H1 (cell line): Measurements from ENCODE around the gene ZNF44. TPM values are rescaled to one million over a fixed set of nuclear protein-coding genes. Genes with fewer than 3 reads are reported as not detected.

Experiments
- CTCF ChIA-PET: fragments of 300-600 bp; sonication (Branson Sonifier 250); formaldehyde crosslinking; loops from one replicate; lab custom pipeline; 2021; ENCODE audit not compliant: partially characterized antibody; lab: Charles Lee
- POLR2A ChIA-PET: fragments of 300-600 bp; sonication (Branson Sonifier 250); formaldehyde crosslinking; loops from one replicate; lab custom pipeline; 2021; ENCODE audit warnings: inconsistent platforms; ENCODE audit not compliant: partially characterized antibody; lab: Charles Lee
- DNase-seq, 2 experiments: peaks; one replicate each; pipeline versions ENCODE4 v3.0.0 to v3.0.0-alpha.2; 2010 to 2022; ENCODE audit warnings: low spot score in 2 of 2, low read depth in 1 of 2, mixed read lengths in 1 of 2
- FAIRE-seq: peaks from 2 replicates; lab custom pipeline; 2011; peaks lifted over from hg19 to GRCh38; lab: Jason Lieb, UNC
- H2AFZ ChIP-seq: 2 replicates; pipeline ENCODE4 v1.8.1; 2012; ENCODE audit warnings: low read length, inconsistent platforms
- H2AK5ac ChIP-seq: 2 replicates; pipeline ENCODE4 v1.6.1; 2013; ENCODE audit warnings: low read depth, low read length
- H2BK120ac ChIP-seq: replicated peaks from 2 replicates; pipeline ENCODE3; 2013; ENCODE audit warnings: low read depth, low read length, inconsistent platforms
- H2BK12ac ChIP-seq: 2 replicates; pipeline ENCODE4 v1.6.1; 2013; ENCODE audit warnings: low read depth, low read length
- H2BK15ac ChIP-seq: 2 replicates; pipeline ENCODE4 v1.6.1; 2013; ENCODE audit warnings: low read length
- H2BK20ac ChIP-seq: 2 replicates; pipeline ENCODE4 v1.6.1; 2013; ENCODE audit warnings: low read length
- H2BK5ac ChIP-seq: 2 replicates; pipeline ENCODE4 v1.6.1; 2013; ENCODE audit warnings: low read depth, low read length
- H3K14ac ChIP-seq: 2 replicates; pipeline ENCODE4 v1.6.1; 2013; ENCODE audit warnings: inconsistent platforms; ENCODE audit not compliant: insufficient read length
- H3K18ac ChIP-seq: 2 replicates; pipeline ENCODE4 v1.6.1; 2013; ENCODE audit warnings: low read length; ENCODE audit errors: extremely low read depth
- H3K23ac ChIP-seq: 2 replicates; pipeline ENCODE4 v1.6.1; 2013; ENCODE audit warnings: inconsistent platforms; ENCODE audit not compliant: insufficient read length
- H3K23me2 ChIP-seq: 2 replicates; pipeline ENCODE4 v1.6.1; 2013; ENCODE audit warnings: low read depth, low read length
- H3K27ac ChIP-seq: 2 replicates; pipeline ENCODE4 v1.6.1; 2011; ENCODE audit warnings: low read depth, low read length, inconsistent platforms
- H3K27me3 ChIP-seq, 4 experiments: replicated peaks in 1 of 4; 1 replicate in 1 of 4; 2 replicates in 3 of 4; pipeline versions ENCODE4 v1.6.1 to v1.8.1; 2011 to 2013; ENCODE audit warnings: low read length in 3 of 4, mild to moderate bottlenecking in 3 of 4, inconsistent platforms in 2 of 4, mixed read lengths in 2 of 4, moderate library complexity in 1 of 4; ENCODE audit not compliant: control insufficient read depth in 3 of 4, insufficient read depth in 3 of 4; ENCODE audit errors: extremely low read depth in 1 of 4
- H3K36me3 ChIP-seq, 4 experiments: 2 replicates each; pipeline versions ENCODE4 v1.6.1 to v1.8.1; 2011 to 2013; ENCODE audit warnings: mild to moderate bottlenecking in 4 of 4, low read length in 3 of 4, moderate library complexity in 2 of 4, control low read depth in 1 of 4, inconsistent platforms in 1 of 4; ENCODE audit not compliant: insufficient read depth in 4 of 4, control insufficient read depth in 2 of 4
- H3K4ac ChIP-seq: replicated peaks from 2 replicates; pipeline ENCODE3; 2013; ENCODE audit warnings: low read length, low read depth, mixed read lengths, inconsistent platforms; ENCODE audit not compliant: insufficient read length
- H3K4me1 ChIP-seq, 4 experiments: replicated peaks in 1 of 4; 1 replicate in 1 of 4; 2 replicates in 3 of 4; pipeline versions ENCODE4 v1.6.1 to v1.8.1; 2011 to 2013; ENCODE audit warnings: low read length in 3 of 4, inconsistent platforms in 2 of 4, mixed read lengths in 1 of 4; ENCODE audit not compliant: insufficient read depth in 4 of 4, control insufficient read depth in 3 of 4
- H3K4me2 ChIP-seq, 2 experiments: 2 replicates each; pipeline versions ENCODE4 v1.6.1 to v1.8.1; 2011 to 2013; ENCODE audit warnings: low read depth in 2 of 2, low read length in 2 of 2, control low read depth in 1 of 2, inconsistent platforms in 1 of 2, mild to moderate bottlenecking in 1 of 2; ENCODE audit not compliant: insufficient read depth in 1 of 2
- H3K4me3 ChIP-seq, 4 experiments: fragments of 200-600, 300-600 bp in 1 of 4; sonication (generic), shearing (Covaris generic), sonication (Bioruptor Twin) in 1 of 4; 2 replicates each; pipeline versions ENCODE4 v1.5.1 to v1.8.1; 2011 to 2016; ENCODE audit warnings: low read length in 4 of 4, low read depth in 3 of 4, control low read depth in 2 of 4, inconsistent platforms in 2 of 4, mild to moderate bottlenecking in 2 of 4, mixed read lengths in 1 of 4, moderate library complexity in 1 of 4; ENCODE audit not compliant: insufficient read depth in 2 of 4; ENCODE audit errors: extremely low read depth in 1 of 4
- H3K56ac ChIP-seq: replicated peaks from 2 replicates; pipeline ENCODE3; 2013; ENCODE audit warnings: low read depth, mild to moderate bottlenecking, mixed read lengths, low read length, inconsistent platforms; ENCODE audit not compliant: insufficient read length
- H3K79me1 ChIP-seq: 2 replicates; pipeline ENCODE4 v1.6.1; 2013; ENCODE audit warnings: low read depth, low read length, control low read depth
- H3K79me2 ChIP-seq, 2 experiments: 2 replicates each; pipeline versions ENCODE4 v1.6.1 to v1.8.1; 2012 to 2013; ENCODE audit warnings: low read length in 2 of 2, mild to moderate bottlenecking in 2 of 2, inconsistent platforms in 1 of 2; ENCODE audit not compliant: insufficient read depth in 2 of 2, control insufficient read depth in 1 of 2
- H3K9ac ChIP-seq, 4 experiments: replicated peaks in 1 of 4; 1 replicate in 1 of 4; 2 replicates in 3 of 4; pipeline versions ENCODE4 v1.6.1 to v1.8.1; 2011 to 2013; ENCODE audit warnings: low read depth in 3 of 4, low read length in 3 of 4, control low read depth in 2 of 4, mild to moderate bottlenecking in 2 of 4, moderate library complexity in 2 of 4, inconsistent platforms in 1 of 4; ENCODE audit errors: extremely low read depth in 1 of 4
- H3K9me3 ChIP-seq, 2 experiments: 2 replicates each; pipeline versions ENCODE4 v1.6.1 to v1.8.1; 2012 to 2013; ENCODE audit warnings: mild to moderate bottlenecking in 2 of 2, moderate library complexity in 2 of 2, control low read depth in 1 of 2, inconsistent platforms in 1 of 2, low read depth in 1 of 2, low read length in 1 of 2, mixed read lengths in 1 of 2; ENCODE audit not compliant: insufficient read depth in 2 of 2
- H4K20me1 ChIP-seq, 2 experiments: replicated peaks in 1 of 2; 2 replicates each; pipeline versions ENCODE3 to v1.8.1; 2011 to 2013; ENCODE audit warnings: inconsistent platforms in 2 of 2, low read length in 2 of 2, mild to moderate bottlenecking in 1 of 2; ENCODE audit not compliant: insufficient read depth in 2 of 2, control insufficient read depth in 1 of 2
- H4K5ac ChIP-seq: 2 replicates; pipeline ENCODE4 v1.6.1; 2013; ENCODE audit warnings: low read length, low read depth, mixed read lengths, inconsistent platforms; ENCODE audit not compliant: insufficient read length
- H4K8ac ChIP-seq: 2 replicates; pipeline ENCODE4 v1.8.0; 2013; ENCODE audit warnings: mild to moderate bottlenecking, moderate library complexity, low read length, inconsistent platforms; ENCODE audit not compliant: insufficient read depth; ENCODE audit errors: extremely low read depth
- H4K91ac ChIP-seq: replicated peaks from 2 replicates; pipeline ENCODE3; 2013; ENCODE audit warnings: low read length, mixed read lengths, inconsistent platforms; ENCODE audit not compliant: insufficient read length
- CEBPB ChIP-seq: IDR thresholded peaks from 2 replicates; pipeline ENCODE4 v1.6.1; 2012; ENCODE audit warnings: low read depth, low read length
- CHD1 ChIP-seq: IDR thresholded peaks from 2 replicates; pipeline ENCODE4 v1.6.1; 2012; ENCODE audit warnings: low read depth, low read length, improper control_type of control experiment
- CTCF ChIP-seq, 3 experiments: IDR thresholded peaks; 1 replicate in 2 of 3; 2 replicates in 1 of 3; pipeline versions ENCODE4 v1.5.1 to v1.6.1; 2011; ENCODE audit warnings: low read length in 3 of 3, mild to moderate bottlenecking in 3 of 3, inconsistent platforms in 2 of 3, low read depth in 1 of 3, moderate library complexity in 1 of 3; ENCODE audit not compliant: insufficient read depth in 1 of 3; ENCODE audit errors: control extremely low read depth in 1 of 3
- EZH2 ChIP-seq: fragments of 200-600 bp; sonication (generic); IDR thresholded peaks from 2 replicates; pipeline ENCODE4 v1.7.1; 2012; ENCODE audit warnings: low read depth, mild to moderate bottlenecking, moderate library complexity, low read length, inconsistent platforms; ENCODE audit not compliant: severe bottlenecking
- KDM1A ChIP-seq: fragments of 200-600, 300-600 bp; sonication (generic); IDR thresholded peaks from 2 replicates; pipeline ENCODE4 v1.7.1; 2016; ENCODE audit warnings: mild to moderate bottlenecking, low read length, borderline replicate concordance
- KDM5A ChIP-seq: fragments of 200-600 bp; IDR thresholded peaks from 2 replicates; pipeline ENCODE4 v1.7.1; 2012; ENCODE audit warnings: mild to moderate bottlenecking, low read length, inconsistent platforms, mixed read lengths
- POLR2AphosphoS5 ChIP-seq: IDR thresholded peaks from 2 replicates; pipeline ENCODE4 v1.6.1; 2011; ENCODE audit warnings: low read depth, low read length
- RXRA ChIP-seq: IDR thresholded peaks from 2 replicates; pipeline ENCODE4 v1.6.1; 2011; ENCODE audit warnings: low read depth, mild to moderate bottlenecking, low read length, moderate library complexity; ENCODE audit not compliant: insufficient read depth
- SAP30 ChIP-seq: fragments of 300-600 bp; sonication (generic); IDR thresholded peaks from 2 replicates; pipeline ENCODE4 v1.7.1; 2012; ENCODE audit warnings: low read length, moderate library complexity, mild to moderate bottlenecking, inconsistent platforms; ENCODE audit not compliant: insufficient read depth, insufficient replicate concordance
- TAF7 ChIP-seq: optimal IDR thresholded peaks from 2 replicates; pipeline ENCODE3; 2011; ENCODE audit warnings: low read depth, mild to moderate bottlenecking, inconsistent platforms, low read length, moderate library complexity, borderline replicate concordance
- WGBS, 2 experiments: shearing (Covaris generic) in 1 of 2; methylation state at CpG; one replicate each; pipeline versions ENCODE4 v1.1.6 to v1.1.7; 2013 to 2015; ENCODE audit warnings: low lambda C conversion rate in 2 of 2, mixed read lengths in 2 of 2, inconsistent platforms in 1 of 2, low coverage in 1 of 2, missing lambda C conversion rate in 1 of 2; ENCODE audit not compliant: insufficient replicate concordance in 2 of 2, insufficient coverage in 1 of 2, insufficient read length in 1 of 2; ENCODE audit errors: extremely low coverage in 1 of 2, missing lambda C conversion rate in 1 of 2; 5-methylcytosine and 5-hydroxymethylcytosine counted together
- polyA plus RNA-seq, 7 experiments: library from polyadenylated mRNA; depleted of rRNA in 3 of 7; stranded (reverse) in 5 of 7; unstranded in 2 of 7; fragments of >200 nt in 5 of 7; fragments of 200-250 nt in 2 of 7; gene quantifications; 1 replicate in 5 of 7; 2 replicates in 1 of 7; 4 replicates in 1 of 7; pipeline versions ENCODE4 v1.2.1 to v1.2.3, GENCODE V29; 2011 to 2013; ENCODE audit warnings: missing spikeins in 2 of 7, mixed read lengths in 2 of 7
- total RNA-seq: library from RNA; stranded (reverse); fragmentation: NEBNext Ultra II Directional; extraction: Animal tissue kit (Norgen Biotek cat#: 25700); gene quantifications from 2 replicates; pipeline ENCODE4 v1.2.1, GENCODE V29; 2021
- TF ChIP-seq, protein P1 (sequence below): IDR thresholded peaks from 2 replicates; pipeline ENCODE4 v1.6.1; 2011; ENCODE audit warnings: low read depth, mild to moderate bottlenecking, low read length; ENCODE audit not compliant: insufficient read depth

Gene ZNF44
- total and polyA plus RNA-seq, 2 of the 8 experiments (the other 6 are each of a cell fraction or from before 2014, with no cell fraction given), result 1.3 to 2.8 TPM

GRCh38 chr19:12330340-12330739 lies 35.7 kb upstream of the ZNF44 start:
- H2AK5ac ChIP-seq, result no peak overlapping the region
- FAIRE-seq (no peak), DNase-seq (no peak)
- peaks cover 2% of the 10 kb centered on the region for H3K23me2 ChIP-seq
- CTCF ChIA-PET, result interaction anchor here (1.0 kb wide), 1 partner anchor 22 kb away, joined by 3 read pairs; no protein-coding TSS in a partner anchor
- H3K36me3 ChIP-seq, result no peaks in the 10 kb centered on the region
- H3K4me3 ChIP-seq, result no peak overlapping the region
- no peak overlapping the region for H2BK120ac ChIP-seq
- H2AFZ ChIP-seq, result no peak overlapping the region
- H3K14ac ChIP-seq, result no peak overlapping the region
- H2BK15ac ChIP-seq, result no peak overlapping the region
- H3K23ac ChIP-seq, result no peak overlapping the region
- H3K4me1 ChIP-seq, result peaks cover 0 to 5% (median 3%) of the 10 kb centered on the region in 4 experiments; a peak in 3 of 7 replicates
- H2BK5ac ChIP-seq, result no peak overlapping the region
- H3K27me3 ChIP-seq, result peaks cover 0 to 11% (median 7%) of the 10 kb centered on the region in 4 experiments; a peak in 4 of 7 replicates
- H3K4ac ChIP-seq, result no peak overlapping the region
- H3K9me3 ChIP-seq, result peaks cover 5 to 7% of the 10 kb centered on the region in 2 experiments; a peak in 1 of 4 replicates
- no peak overlapping the region for H2BK20ac ChIP-seq
- H4K5ac ChIP-seq, result no peak overlapping the region
- H3K4me2 ChIP-seq, result no peak overlapping the region
- no peak overlapping the region for H4K8ac ChIP-seq
- no peak overlapping the region for H3K56ac ChIP-seq
- no peak overlapping the region for H3K27ac ChIP-seq
- H2BK12ac ChIP-seq, result no peak overlapping the region
- no peak overlapping the region for H4K91ac ChIP-seq
- H3K9ac ChIP-seq, result no peak overlapping the region
- no peaks in the 10 kb centered on the region for H3K79me2 ChIP-seq
- H3K79me1 ChIP-seq, result no peaks in the 10 kb centered on the region
- POLR2A ChIA-PET, result no interaction called here
- H3K18ac ChIP-seq, result no peak overlapping the region
- no peaks in the 10 kb centered on the region for H4K20me1 ChIP-seq
- 96% methylated on average over 4 of the region's 4 CpGs; no CpG with 5 or more reads in 1 of the 2 experiments for WGBS, 2 experiments
- TF ChIP-seq CTCF (IDR thresholded peaks at IDR 0.05; ENCODE audit: control extremely low read depth in 1 of 3, insufficient read depth in 1 of 3, low read depth in 1 of 3, low read length in 3 of 3) (no peak), CEBPB (no peak), CHD1 (no peak), KDM1A (no peak), TAF7 (no peak), EZH2 (no peak), POLR2AphosphoS5 (no peak), KDM5A (no peak), RXRA (no peak), SAP30 (no peak)
- TF ChIP-seq, protein P1, sequence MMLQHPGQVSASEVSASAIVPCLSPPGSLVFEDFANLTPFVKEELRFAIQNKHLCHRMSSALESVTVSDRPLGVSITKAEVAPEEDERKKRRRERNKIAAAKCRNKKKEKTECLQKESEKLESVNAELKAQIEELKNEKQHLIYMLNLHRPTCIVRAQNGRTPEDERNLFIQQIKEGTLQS, result no peak
